Endodermal cell (in vitro differentiated cells): ENCODE results near the gene CTXN2. TPM values are rescaled to one million over a fixed set of nuclear protein-coding genes. Genes with fewer than 3 reads are reported as not detected.

Source experiments
- DNase-seq: peaks from one replicate; pipeline ENCODE4 v3.0.0-alpha.2; 2017
- H3K27ac ChIP-seq: 2 replicates; pipeline ENCODE4 v1.5.1; 2013; ENCODE audit warnings: mild to moderate bottlenecking, low read depth, low read length, moderate library complexity
- H3K27me3 ChIP-seq: 2 replicates; pipeline ENCODE4 v1.6.1; 2013; ENCODE audit warnings: mild to moderate bottlenecking, low read length, moderate library complexity; ENCODE audit not compliant: insufficient read depth, control insufficient read depth, poor library complexity, severe bottlenecking
- H3K36me3 ChIP-seq: 2 replicates; pipeline ENCODE4 v1.7.0; 2013; ENCODE audit warnings: mild to moderate bottlenecking, low read length, moderate library complexity; ENCODE audit not compliant: control insufficient read depth, insufficient read depth
- H3K4me1 ChIP-seq: one replicate; pipeline ENCODE4 v1.7.0; 2013; ENCODE audit warnings: low read length; ENCODE audit not compliant: control insufficient read depth, insufficient read depth
- H3K4me3 ChIP-seq: 2 replicates; pipeline ENCODE4 v1.5.1; 2013; ENCODE audit warnings: mild to moderate bottlenecking, low read length, moderate library complexity
- H3K9ac ChIP-seq: 2 replicates; pipeline ENCODE4 v1.6.1; 2013; ENCODE audit warnings: mild to moderate bottlenecking, low read length, moderate library complexity; ENCODE audit not compliant: poor library complexity, severe bottlenecking; ENCODE audit errors: extremely low read depth
- H3K9me3 ChIP-seq: 2 replicates; pipeline ENCODE4 v1.6.1; 2013; ENCODE audit warnings: mild to moderate bottlenecking, low read length, moderate library complexity; ENCODE audit not compliant: control insufficient read depth
- H3K27ac Mint-ChIP-seq: 2 replicates; pipeline ENCODE4 v1.8.0; 2020; ENCODE audit warnings: mixed read lengths
- H3K27me3 Mint-ChIP-seq: 2 replicates; pipeline ENCODE4 v1.8.0; 2021; ENCODE audit warnings: mild to moderate bottlenecking, mixed read lengths; ENCODE audit not compliant: insufficient read depth
- H3K36me3 Mint-ChIP-seq: 2 replicates; pipeline ENCODE4 v1.8.0; 2020; ENCODE audit warnings: low read depth, mixed read lengths
- H3K4me1 Mint-ChIP-seq: 2 replicates; pipeline ENCODE4 v1.8.0; 2020; ENCODE audit warnings: mixed read lengths
- H3K4me3 Mint-ChIP-seq: 2 replicates; pipeline ENCODE4 v1.8.0; 2020; ENCODE audit warnings: mild to moderate bottlenecking, moderate library complexity, mixed read lengths
- H3K9me3 Mint-ChIP-seq: 2 replicates; pipeline ENCODE4 v1.8.0; 2020; ENCODE audit warnings: mild to moderate bottlenecking, mixed read lengths
- WGBS, 2 experiments: methylation state at CpG; one replicate each; pipeline versions ENCODE4 v1.1.5 to v1.1.7; 2013; ENCODE audit warnings: missing lambda C conversion rate in 2 of 2, mixed read lengths in 1 of 2; ENCODE audit not compliant: insufficient coverage in 1 of 2, insufficient read length in 1 of 2; 5-methylcytosine and 5-hydroxymethylcytosine counted together
- total RNA-seq, 2 donors: library from RNA; stranded (reverse); fragmentation: NEBNext Ultra II Directional in 1 of 2; extraction: Animal tissue kit (Norgen Biotek cat#: 25700) in 1 of 2; gene quantifications; 2 replicates in 1 of 2; 3 replicates in 1 of 2; pipeline ENCODE4 v1.2.1, GENCODE V29; 2021
- TF ChIP-seq, protein P1 (sequence below): fragments of 200-600 bp; sonication (generic); conservative IDR thresholded peaks from 2 replicates; pipeline ENCODE4 v1.5.0; 2021; ENCODE audit warnings: antibody characterized with exemption, mild to moderate bottlenecking

CTXN2 gene
- total RNA-seq, 2 donors from 2014 or later, result 0.13 TPM; not detected in 1

DNA sequence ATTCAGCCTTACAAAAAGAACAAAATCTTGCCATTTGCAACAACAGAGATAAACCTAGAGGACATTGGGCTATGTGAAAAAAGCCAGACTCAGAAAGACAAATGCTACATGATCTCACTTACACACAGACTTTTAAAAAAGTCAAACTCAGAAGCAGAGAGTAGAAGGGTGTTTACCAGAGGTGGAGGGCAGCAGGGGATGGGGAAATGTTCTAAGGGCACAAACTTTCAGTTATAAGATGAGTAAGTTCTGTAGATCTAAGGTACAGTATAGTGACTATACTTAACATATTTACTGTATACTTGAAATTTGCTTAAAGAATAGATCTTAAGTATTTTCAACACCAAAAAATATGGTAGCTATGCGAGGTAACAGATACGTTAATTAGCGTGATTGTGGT lies 16.3 kb upstream of the CTXN2 start:
- Histone ChIP-seq H3K27me3 (no peaks in the 10 kb centered on the region), H3K27ac (no peak overlapping the region), H3K36me3 (no peaks in the 10 kb centered on the region), H3K9ac (no peak overlapping the region), H3K4me3 (no peak overlapping the region), H3K4me1 (peaks cover 10% of the 10 kb centered on the region), H3K9me3 (no peaks in the 10 kb centered on the region)
- H3K27ac Mint-ChIP-seq, result no peak overlapping the region
- WGBS, 2 experiments, result 96 to 100% methylated on average over 3 of the region's 3 CpGs
- TF ChIP-seq, protein P1, sequence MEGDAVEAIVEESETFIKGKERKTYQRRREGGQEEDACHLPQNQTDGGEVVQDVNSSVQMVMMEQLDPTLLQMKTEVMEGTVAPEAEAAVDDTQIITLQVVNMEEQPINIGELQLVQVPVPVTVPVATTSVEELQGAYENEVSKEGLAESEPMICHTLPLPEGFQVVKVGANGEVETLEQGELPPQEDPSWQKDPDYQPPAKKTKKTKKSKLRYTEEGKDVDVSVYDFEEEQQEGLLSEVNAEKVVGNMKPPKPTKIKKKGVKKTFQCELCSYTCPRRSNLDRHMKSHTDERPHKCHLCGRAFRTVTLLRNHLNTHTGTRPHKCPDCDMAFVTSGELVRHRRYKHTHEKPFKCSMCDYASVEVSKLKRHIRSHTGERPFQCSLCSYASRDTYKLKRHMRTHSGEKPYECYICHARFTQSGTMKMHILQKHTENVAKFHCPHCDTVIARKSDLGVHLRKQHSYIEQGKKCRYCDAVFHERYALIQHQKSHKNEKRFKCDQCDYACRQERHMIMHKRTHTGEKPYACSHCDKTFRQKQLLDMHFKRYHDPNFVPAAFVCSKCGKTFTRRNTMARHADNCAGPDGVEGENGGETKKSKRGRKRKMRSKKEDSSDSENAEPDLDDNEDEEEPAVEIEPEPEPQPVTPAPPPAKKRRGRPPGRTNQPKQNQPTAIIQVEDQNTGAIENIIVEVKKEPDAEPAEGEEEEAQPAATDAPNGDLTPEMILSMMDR, result no peak
- H3K4me1 Mint-ChIP-seq, result peaks cover 9% of the 10 kb centered on the region
- H3K9me3 Mint-ChIP-seq, result peaks cover 10% of the 10 kb centered on the region
- H3K4me3 Mint-ChIP-seq, result no peak overlapping the region
- peaks cover 3% of the 10 kb centered on the region for H3K27me3 Mint-ChIP-seq
- peaks cover 6% of the 10 kb centered on the region for H3K36me3 Mint-ChIP-seq
- no peak for DNase-seq

DNA sequence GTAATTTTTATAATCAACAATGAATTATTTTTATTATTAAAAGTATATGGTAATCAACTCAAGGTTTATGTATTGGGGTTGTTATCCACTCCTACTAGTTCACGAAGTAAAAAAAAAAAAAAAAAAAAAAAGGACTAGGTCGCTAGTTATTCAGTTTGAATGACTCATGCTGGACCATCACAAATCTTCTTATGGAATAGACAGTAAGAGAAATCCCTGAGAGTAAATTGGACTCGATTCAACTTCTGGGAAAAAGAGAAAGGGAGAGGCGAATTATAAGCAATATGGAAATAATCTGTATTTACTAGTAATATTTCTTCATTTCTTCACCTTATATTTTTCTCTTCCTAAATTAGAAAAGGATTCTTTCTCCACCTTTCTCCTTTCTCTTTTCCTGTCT lies 15.4 kb upstream of the CTXN2 start:
- no peak overlapping the region for H3K4me3 Mint-ChIP-seq
- H3K27ac ChIP-seq, result no peak overlapping the region
- WGBS, 2 experiments, result 90% methylated on average over 3 of the region's 4 CpGs; no CpG with 5 or more reads in 1 of the 2 experiments
- peaks cover 10% of the 10 kb centered on the region for H3K9me3 Mint-ChIP-seq
- H3K27ac Mint-ChIP-seq, result no peak overlapping the region
- TF ChIP-seq, protein P1, result no peak
- peak overlapping the region; percentile 84 for H3K4me3 ChIP-seq
- H3K4me1 Mint-ChIP-seq, result peaks cover 3% of the 10 kb centered on the region
- H3K36me3 Mint-ChIP-seq, result peaks cover 6% of the 10 kb centered on the region
- DNase-seq, result no peak
- H3K9ac ChIP-seq, result no peak overlapping the region
- no peaks in the 10 kb centered on the region for H3K9me3 ChIP-seq
- no peaks in the 10 kb centered on the region for H3K36me3 ChIP-seq
- H3K27me3 ChIP-seq, result no peaks in the 10 kb centered on the region
- peaks cover 3% of the 10 kb centered on the region for H3K27me3 Mint-ChIP-seq
- H3K4me1 ChIP-seq, result peaks cover 4% of the 10 kb centered on the region

DNA sequence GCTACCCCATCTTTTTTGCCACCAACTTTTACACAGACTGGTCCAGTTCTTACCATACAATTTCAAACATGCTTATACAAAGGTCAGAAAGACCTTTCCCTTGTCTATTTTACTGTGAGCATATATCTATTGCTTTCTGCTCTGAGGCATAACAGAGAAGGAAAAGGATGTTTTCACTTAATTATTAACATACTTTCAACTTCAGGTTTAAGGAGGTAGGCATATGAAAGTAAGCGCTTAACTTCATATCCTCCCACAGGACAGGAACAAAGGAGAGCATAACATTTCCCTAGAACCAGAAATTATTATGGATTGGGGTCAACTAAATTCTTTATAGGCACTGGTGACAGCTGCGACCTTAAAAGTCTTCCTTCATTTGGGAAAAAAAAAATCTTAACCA lies 14.5 kb upstream of the CTXN2 start:
- peak overlapping the region; percentile 76 for H3K9ac ChIP-seq
- H3K9me3 ChIP-seq, result no peaks in the 10 kb centered on the region
- peak overlapping the region; percentile 84 for H3K4me3 ChIP-seq
- H3K27ac ChIP-seq, result peak overlapping the region; percentile 97
- no peaks in the 10 kb centered on the region for H3K27me3 ChIP-seq
- peaks cover 3% of the 10 kb centered on the region for H3K27me3 Mint-ChIP-seq
- no peaks in the 10 kb centered on the region for H3K36me3 ChIP-seq
- 17 to 63% methylated on average over 1 to 2 of the region's 2 CpGs for WGBS, 2 experiments
- TF ChIP-seq, protein P1, result no peak
- DNase-seq, result no peak
- peak overlapping the region; percentile 73 for H3K4me3 Mint-ChIP-seq
- peaks cover 3% of the 10 kb centered on the region for H3K4me1 Mint-ChIP-seq
- peaks cover 6% of the 10 kb centered on the region for H3K36me3 Mint-ChIP-seq
- peaks cover 8% of the 10 kb centered on the region for H3K9me3 Mint-ChIP-seq
- peaks cover 3% of the 10 kb centered on the region for H3K4me1 ChIP-seq
- no peak overlapping the region for H3K27ac Mint-ChIP-seq
